GM12878 (cell line): ENCODE results near the gene PLEKHG4B. TPM values are rescaled to one million over a fixed set of nuclear protein-coding genes. Genes with fewer than 3 reads are reported as not detected.

ENCODE experiments used
- ATAC-seq: fragments of 200-7000 bp; cut with Tn5 transposase; 3 replicates; pipeline ENCODE4 v1.9.1; 2020; ENCODE audit warnings: mild to moderate bottlenecking, moderate library complexity
- BruUV-seq: library from RNA; stranded (reverse); fragments of 400-500 nt; replicated peaks from 2 replicates; lab custom pipeline; 2021; lab: Mats Ljungman, UMichigan
- CTCF ChIA-PET: fragments of 300-600 bp; sonication (Branson Sonifier 250); formaldehyde crosslinking; extraction: SDS; loops from one replicate; lab custom pipeline; 2021; ENCODE audit warnings: inconsistent platforms; lab: Yijun Ruan, JAX
- POLR2A ChIA-PET: fragments of 350-600 bp; formaldehyde crosslinking; extraction: SDS; loops from one replicate; lab custom pipeline; 2021; ENCODE audit warnings: inconsistent platforms; lab: Charles Lee
- RAD21 ChIA-PET: fragments of 300-600 bp; sonication (Branson Sonifier 250); formaldehyde crosslinking; loops from one replicate; lab custom pipeline; 2023; ENCODE audit warnings: antibody characterized with exemption; ENCODE audit not compliant: unreplicated experiment; lab: Charles Lee
- SMC1A ChIA-PET: fragments of 300-600 bp; sonication (Branson Sonifier 250); formaldehyde crosslinking; loops from one replicate; lab custom pipeline; 2023; ENCODE audit not compliant: unreplicated experiment, uncharacterized antibody; lab: Charles Lee
- DNase-seq: peaks from one replicate; pipeline ENCODE4 v3.0.0-alpha.2; 2011; ENCODE audit warnings: low read depth, low spot score
- FAIRE-seq: peaks from 3 replicates; lab custom pipeline; 2011; peaks lifted over from hg19 to GRCh38; lab: Jason Lieb, UNC
- H2AFZ ChIP-seq: 2 replicates; pipeline ENCODE4 v1.6.0; 2011; ENCODE audit warnings: low read depth, low read length, control low read depth; ENCODE audit not compliant: control insufficient read depth
- H3K27ac ChIP-seq: 2 replicates; pipeline ENCODE4 v1.5.1; 2011; ENCODE audit warnings: control low read depth; ENCODE audit not compliant: control insufficient read depth, insufficient read depth
- H3K27me3 ChIP-seq, 2 experiments: replicated peaks in 1 of 2; 2 replicates each; pipeline versions ENCODE4 v1.6.0 to v1.6.1; 2011; ENCODE audit warnings: low read length in 1 of 2; ENCODE audit not compliant: control insufficient read depth in 2 of 2, insufficient read depth in 2 of 2
- H3K36me3 ChIP-seq, 2 experiments: 2 replicates each; pipeline ENCODE4 v1.5.1; 2011; ENCODE audit warnings: low read length in 1 of 2; ENCODE audit not compliant: control insufficient read depth in 2 of 2, insufficient read depth in 2 of 2
- H3K4me1 ChIP-seq: 2 replicates; pipeline ENCODE4 v1.6.1; 2011; ENCODE audit warnings: mild to moderate bottlenecking, low read length, moderate library complexity, mixed read lengths; ENCODE audit not compliant: control insufficient read depth, insufficient read depth
- H3K4me2 ChIP-seq: 2 replicates; pipeline ENCODE4 v1.6.0; 2011; ENCODE audit warnings: control low read depth; ENCODE audit not compliant: control insufficient read depth, insufficient read depth
- H3K4me3 ChIP-seq: fragments of 200-600 bp; sonication (generic); 2 replicates; pipeline ENCODE4 v1.5.1; 2016
- H3K79me2 ChIP-seq: 2 replicates; pipeline ENCODE4 v1.6.0; 2011; ENCODE audit warnings: low read length; ENCODE audit not compliant: control insufficient read depth, insufficient read depth
- H3K9ac ChIP-seq: 2 replicates; pipeline ENCODE4 v1.8.0; 2011; ENCODE audit warnings: low read length, control low read depth, mixed read lengths; ENCODE audit not compliant: control insufficient read depth, insufficient read depth
- H3K9me3 ChIP-seq: replicated peaks from 3 replicates; pipeline ENCODE4 v1.5.1; 2011; ENCODE audit warnings: mild to moderate bottlenecking, low read length; ENCODE audit not compliant: control insufficient read depth, insufficient read depth
- H4K20me1 ChIP-seq: 2 replicates; pipeline ENCODE4 v1.6.0; 2011; ENCODE audit not compliant: control insufficient read depth, insufficient read depth
- BCL3 ChIP-seq: IDR thresholded peaks from 2 replicates; pipeline ENCODE4 v1.6.1; 2011; ENCODE audit warnings: borderline replicate concordance, low read depth, mild to moderate bottlenecking, moderate library complexity, low read length; ENCODE audit not compliant: insufficient read depth, poor library complexity, severe bottlenecking
- BMI1 ChIP-seq: fragments of 450-650 bp; IDR thresholded peaks from 2 replicates; pipeline ENCODE4 v1.6.1; 2016; ENCODE audit warnings: mild to moderate bottlenecking, moderate library complexity, borderline replicate concordance
- CBX5 ChIP-seq: sonication (generic); IDR thresholded peaks from 2 replicates; pipeline ENCODE4 v1.6.1; 2016; ENCODE audit warnings: low read depth, moderate library complexity, mild to moderate bottlenecking, inconsistent platforms
- IKZF2 ChIP-seq, 2 experiments: fragments of 450-650 bp; IDR thresholded peaks; 2 replicates each; pipeline ENCODE4 v1.6.1; 2017; ENCODE audit warnings: mild to moderate bottlenecking in 2 of 2, moderate library complexity in 2 of 2
- JUNB ChIP-seq: IDR thresholded peaks from 2 replicates; pipeline ENCODE4 v1.6.1; 2016; ENCODE audit warnings: antibody characterized with exemption, mild to moderate bottlenecking
- PAX8 ChIP-seq: fragments of 450-650 bp; IDR thresholded peaks from 2 replicates; pipeline ENCODE4 v1.6.1; 2017; ENCODE audit warnings: mild to moderate bottlenecking, moderate library complexity
- RAD21 ChIP-seq: IDR thresholded peaks from 2 replicates; pipeline ENCODE4 v1.6.1; 2011; ENCODE audit warnings: mild to moderate bottlenecking, low read depth, low read length, moderate library complexity; ENCODE audit not compliant: insufficient read depth
- SIN3A ChIP-seq: IDR thresholded peaks from 2 replicates; pipeline ENCODE4 v1.6.1; 2012; ENCODE audit warnings: low read depth, low read length, improper control_type of control experiment
- SMARCA5 ChIP-seq: fragments of 450-650 bp; IDR thresholded peaks from 2 replicates; pipeline ENCODE4 v1.6.1; 2017; ENCODE audit warnings: mild to moderate bottlenecking
- SMC3 ChIP-seq: IDR thresholded peaks from 2 replicates; pipeline ENCODE4 v1.6.1; 2011; ENCODE audit warnings: low read length, improper control_type of control experiment, borderline replicate concordance
- ZNF592 ChIP-seq: fragments of 450-650 bp; IDR thresholded peaks from 2 replicates; pipeline ENCODE4 v1.6.1; 2017; ENCODE audit warnings: mild to moderate bottlenecking, moderate library complexity
- WGBS: methylation state at CpG from one replicate; pipeline ENCODE4 v1.1.6; 2016; ENCODE audit warnings: low lambda C conversion rate; ENCODE audit not compliant: insufficient replicate concordance, insufficient coverage; ENCODE audit errors: missing lambda C conversion rate; 5-methylcytosine and 5-hydroxymethylcytosine counted together
- in situ Hi-C: fragments of 300-500 bp; cut with MboI; formaldehyde crosslinking; loops from 9 replicates; pipeline ENCODE4 v1.14.3; 2018; ENCODE audit warnings: mixed read lengths
- intact Hi-C: fragments of 100-400 bp; cut with micrococcal nuclease; formaldehyde crosslinking; loops from one replicate; pipeline ENCODE4 v1.14.2; 2022; ENCODE audit not compliant: unreplicated experiment
- polyA plus RNA-seq, 11 experiments: library from polyadenylated mRNA; depleted of rRNA in 4 of 11; unstranded in 6 of 11; stranded (reverse) in 5 of 11; fragments of >200 nt; fragmentation: Nextera tagmentation in 4 of 11; fragmentation: Illumina TruSeq in 1 of 11; extraction: Ambion mirVana in 4 of 11; extraction: Trizol in 1 of 11; gene quantifications; 1 replicate in 1 of 11; 2 replicates in 10 of 11; pipeline versions ENCODE4 v1.2.1 to v1.2.3, GENCODE V29; 2011 to 2016; ENCODE audit warnings: inconsistent platforms in 2 of 11, missing spikeins in 2 of 11, low read depth in 1 of 11
- total RNA-seq, 4 experiments: library from RNA; depleted of rRNA in 3 of 4; stranded (reverse); fragments of >200 nt in 3 of 4; fragmentation: Illumina TruSeq in 1 of 4; extraction: Trizol in 1 of 4; gene quantifications; 2 replicates each; pipeline versions ENCODE4 v1.2.1 to v1.2.3, GENCODE V29; 2013 to 2021
- TF ChIP-seq, protein P1 (sequence below): fragments of 450-650 bp; IDR thresholded peaks from 2 replicates; pipeline ENCODE4 v1.6.1; 2016; ENCODE audit warnings: mild to moderate bottlenecking
- TF ChIP-seq, protein P2 (sequence below): fragments of 450-650 bp; conservative IDR thresholded peaks from 2 replicates; pipeline ENCODE4 v1.6.1; 2017; ENCODE audit warnings: mild to moderate bottlenecking, moderate library complexity

The PLEKHG4B gene
- total and polyA plus RNA-seq, 10 of the 15 experiments (the other 5 are each of a cell fraction or from before 2014, with no cell fraction given), result under 0.01 to 0.05 (median 0.01) TPM; not detected in 6

GRCh38 chr5:155651-156410 lies 63.9 kb downstream of the PLEKHG4B start (continued):
- no peak for TF ChIP-seq SMARCA5
- no peak for TF ChIP-seq RAD21
- TF ChIP-seq, all 136 proteins: peak for 0

DNA sequence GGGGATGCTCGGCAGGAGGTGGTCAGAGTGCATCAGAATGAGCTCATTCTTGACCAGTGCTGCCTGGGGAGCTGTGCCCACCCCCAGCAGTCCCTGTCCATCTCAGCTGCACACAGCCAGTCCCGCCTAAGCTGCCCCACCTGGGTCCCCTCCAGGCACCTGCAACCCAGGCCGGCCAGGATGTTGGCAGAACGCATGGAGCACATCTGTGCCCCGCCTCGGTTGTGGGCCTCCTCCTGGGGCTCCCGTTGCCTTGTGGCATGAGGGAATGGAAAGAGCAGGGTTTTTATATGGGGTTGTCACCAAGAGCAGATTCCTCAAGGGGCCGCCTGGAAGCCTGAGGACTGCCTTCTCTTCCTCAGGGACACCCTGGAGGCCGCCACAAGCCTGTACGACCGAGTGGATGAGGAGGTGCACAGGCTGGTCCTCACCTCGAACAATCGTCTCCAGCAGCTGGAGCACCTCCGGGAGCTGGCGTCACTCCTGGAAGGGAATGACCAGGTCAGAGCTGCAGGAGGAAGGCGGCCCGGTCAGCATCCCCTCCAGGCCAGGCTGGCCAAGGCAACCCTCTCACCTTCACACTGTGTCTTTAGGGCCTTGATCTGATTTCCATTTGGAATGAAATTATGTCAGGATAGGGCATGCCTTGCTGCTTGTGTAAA lies 64.6 kb downstream of the PLEKHG4B start:
- SMC1A ChIA-PET, result no interaction called here
- CTCF ChIA-PET, result no interaction called here
- H2AFZ ChIP-seq, result no peak overlapping the region
- H3K36me3 ChIP-seq, result no peaks in the 10 kb centered on the region
- whole genome bisulfite sequencing, result 34% methylated on average over 17 of the region's 17 CpGs
- H3K4me2 ChIP-seq, result no peak overlapping the region
- in situ Hi-C loops (no loop called here), intact Hi-C loops (no loop called here)
- H3K4me1 ChIP-seq, result no peaks in the 10 kb centered on the region
- no peak overlapping the region for H3K27ac ChIP-seq
- no peaks in the 10 kb centered on the region for H4K20me1 ChIP-seq
- FAIRE-seq, result no peak
- POLR2A ChIA-PET, result no interaction called here
- H3K4me3 ChIP-seq, result no peak overlapping the region
- no peak for ATAC-seq
- H3K27me3 ChIP-seq, result no peaks in the 10 kb centered on the region
- H3K9me3 ChIP-seq, result no peaks in the 10 kb centered on the region
- no peaks in the 10 kb centered on the region for H3K79me2 ChIP-seq
- no peak overlapping the region for H3K9ac ChIP-seq
- no TSS peak for BruUV-seq
- RAD21 ChIA-PET, result no interaction called here
- no peak for DNase-seq
- TF ChIP-seq SMC3, result no peak
- no peak for TF ChIP-seq IKZF2 (IDR thresholded peaks at IDR 0.05)
- TF ChIP-seq, protein P1, sequence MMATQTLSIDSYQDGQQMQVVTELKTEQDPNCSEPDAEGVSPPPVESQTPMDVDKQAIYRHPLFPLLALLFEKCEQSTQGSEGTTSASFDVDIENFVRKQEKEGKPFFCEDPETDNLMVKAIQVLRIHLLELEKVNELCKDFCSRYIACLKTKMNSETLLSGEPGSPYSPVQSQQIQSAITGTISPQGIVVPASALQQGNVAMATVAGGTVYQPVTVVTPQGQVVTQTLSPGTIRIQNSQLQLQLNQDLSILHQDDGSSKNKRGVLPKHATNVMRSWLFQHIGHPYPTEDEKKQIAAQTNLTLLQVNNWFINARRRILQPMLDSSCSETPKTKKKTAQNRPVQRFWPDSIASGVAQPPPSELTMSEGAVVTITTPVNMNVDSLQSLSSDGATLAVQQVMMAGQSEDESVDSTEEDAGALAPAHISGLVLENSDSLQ, result no peak
- no peak for TF ChIP-seq BMI1
- TF ChIP-seq ZNF592, result no peak
- TF ChIP-seq CBX5, result no peak
- no peak for TF ChIP-seq PAX8
- no peak for TF ChIP-seq JUNB
- TF ChIP-seq, protein P2, sequence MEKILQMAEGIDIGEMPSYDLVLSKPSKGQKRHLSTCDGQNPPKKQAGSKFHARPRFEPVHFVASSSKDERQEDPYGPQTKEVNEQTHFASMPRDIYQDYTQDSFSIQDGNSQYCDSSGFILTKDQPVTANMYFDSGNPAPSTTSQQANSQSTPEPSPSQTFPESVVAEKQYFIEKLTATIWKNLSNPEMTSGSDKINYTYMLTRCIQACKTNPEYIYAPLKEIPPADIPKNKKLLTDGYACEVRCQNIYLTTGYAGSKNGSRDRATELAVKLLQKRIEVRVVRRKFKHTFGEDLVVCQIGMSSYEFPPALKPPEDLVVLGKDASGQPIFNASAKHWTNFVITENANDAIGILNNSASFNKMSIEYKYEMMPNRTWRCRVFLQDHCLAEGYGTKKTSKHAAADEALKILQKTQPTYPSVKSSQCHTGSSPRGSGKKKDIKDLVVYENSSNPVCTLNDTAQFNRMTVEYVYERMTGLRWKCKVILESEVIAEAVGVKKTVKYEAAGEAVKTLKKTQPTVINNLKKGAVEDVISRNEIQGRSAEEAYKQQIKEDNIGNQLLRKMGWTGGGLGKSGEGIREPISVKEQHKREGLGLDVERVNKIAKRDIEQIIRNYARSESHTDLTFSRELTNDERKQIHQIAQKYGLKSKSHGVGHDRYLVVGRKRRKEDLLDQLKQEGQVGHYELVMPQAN, result no peak
- no peak for TF ChIP-seq BCL3
- TF ChIP-seq SIN3A, result no peak
